Measurements from ENCODE around the gene ZNF791. TPM values are rescaled to one million over a fixed set of nuclear protein-coding genes. Genes with fewer than 3 reads are reported as not detected.
A peak's percentile ranks its signal among the peaks of the same experiment; 100 is the strongest.
"Not testable (repeated sequence)": the region's sequence is repeated elsewhere in the genome, so short reads cannot be mapped to it uniquely, and the experiment has no call there.

ZNF791 gene
- total RNA-seq, result 23.5 and 29.0 TPM in 2 replicates

DNA sequence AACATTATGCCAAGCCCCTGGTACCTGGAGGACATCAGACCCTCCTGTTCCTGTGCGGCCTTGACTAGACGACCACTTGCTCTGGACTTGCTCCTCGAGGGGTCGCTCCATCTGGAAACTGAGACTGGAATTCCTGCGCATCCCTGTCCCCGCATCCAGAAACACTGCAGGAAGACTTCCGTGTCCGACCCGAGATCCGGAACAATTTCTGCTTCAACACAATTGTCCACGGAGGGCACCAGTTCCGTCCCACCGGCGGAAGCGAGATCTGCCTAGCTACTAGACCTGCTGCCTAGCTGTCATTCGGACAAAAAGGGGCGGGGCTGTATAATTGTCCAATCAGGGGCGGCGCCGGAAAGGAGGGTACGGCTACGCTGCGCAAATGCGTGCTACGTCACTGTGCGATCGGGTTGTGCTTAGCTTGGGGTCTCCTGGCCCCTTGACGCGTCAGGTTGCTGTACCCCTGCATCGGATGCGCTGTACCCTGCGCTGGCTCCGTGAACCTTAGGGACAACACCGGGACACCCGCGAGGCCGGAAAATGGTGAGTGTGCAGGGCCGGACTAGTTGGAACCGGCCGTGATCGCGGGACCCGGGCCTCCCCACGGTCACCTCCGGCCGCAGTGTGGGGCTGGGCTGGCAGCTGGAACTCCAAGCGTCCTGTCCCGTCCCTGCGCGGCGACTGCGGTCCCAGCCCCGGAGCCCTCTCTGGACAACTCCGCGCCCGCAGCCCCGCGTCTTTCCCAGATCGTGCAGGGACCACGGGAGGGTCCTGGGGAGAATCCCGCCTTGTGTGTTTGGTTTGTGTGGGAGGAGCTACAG lies at the start of gene ZNF791, which contains the start of gene ZNF490:
Gene ZNF791, plus strand, starts transcription at position 381 of the 821 bp plus-strand sequence. Its CDS starts 160 bp downstream, at position 541.
Gene ZNF490, minus strand, starts transcription at position 274 of the 821 bp plus-strand sequence. Its CDS starts 133 bp downstream, at position 141.
- no peaks in the 10 kb centered on the region for H3K9me3 Mint-ChIP-seq
- no peaks in the 10 kb centered on the region for H3K27me3 Mint-ChIP-seq (ENCODE audit: insufficient read depth)
- intact Hi-C loops (cut with micrococcal nuclease), result loop anchor here (1.0 to 5.0 kb wide), 8 partner anchors 30 to 622 kb away; partner anchors contain the start of genes DHPS, TNPO2, ZNF563 and ZNF564
- peak within 1 kb of the TSS; percentile 100 for H3K4me3 Mint-ChIP-seq
- DNase-seq (ENCODE audit: low spot score), result peak; percentile 96
- H3K27ac Mint-ChIP-seq, result peak within 1 kb of the TSS; percentile 99
- peaks cover 19% of the 10 kb centered on the region for H3K36me3 Mint-ChIP-seq (ENCODE audit: low read depth)
- H3K4me1 Mint-ChIP-seq (ENCODE audit: low read depth), result peaks cover 22% of the 10 kb centered on the region

DNA sequence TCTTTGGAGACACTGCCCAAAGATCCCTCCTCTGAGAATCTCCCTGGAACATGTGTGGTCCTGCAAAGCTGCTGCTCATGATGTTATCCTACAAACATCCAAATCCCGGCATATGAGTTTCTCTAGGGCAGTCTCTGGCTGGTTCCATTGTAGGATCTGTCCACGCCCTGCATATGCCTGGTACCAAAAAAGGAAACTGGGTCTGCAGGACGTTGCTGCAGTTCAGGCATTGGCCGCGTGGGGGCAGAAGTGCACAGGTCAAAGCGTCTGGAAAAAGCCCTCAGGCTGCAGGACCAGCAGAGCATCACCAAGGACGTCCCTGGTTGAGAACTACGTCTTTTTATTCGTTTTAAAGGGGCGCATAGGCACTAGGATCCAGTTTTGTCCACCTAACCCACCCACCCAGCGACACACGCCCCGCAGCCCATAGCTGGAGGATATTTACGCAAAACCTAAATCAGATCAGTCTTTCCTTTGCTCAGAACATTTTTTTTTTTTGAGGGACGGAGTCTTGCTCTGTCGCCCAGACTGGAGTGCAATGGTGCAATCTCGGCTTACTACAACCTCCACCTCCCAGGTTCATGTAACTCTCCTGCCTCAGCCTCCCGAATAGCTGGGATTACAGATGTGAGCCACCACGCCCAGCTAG lies 46.6 kb upstream of the ZNF791 start:
- H3K4me3 Mint-ChIP-seq, result no peak overlapping the region
- no peak overlapping the region for H3K27ac Mint-ChIP-seq

GRCh38 chr19:12566380-12566779 lies 44.3 kb upstream of the ZNF791 start:
- H3K9me3 Mint-ChIP-seq; H3K27me3 Mint-ChIP-seq (ENCODE audit: insufficient read depth); H3K36me3 Mint-ChIP-seq (ENCODE audit: low read depth); DNase-seq (ENCODE audit: low spot score); H3K4me3 Mint-ChIP-seq; intact Hi-C loops (cut with micrococcal nuclease); H3K4me1 Mint-ChIP-seq (ENCODE audit: low read depth); H3K27ac Mint-ChIP-seq: not testable (repeated sequence)

More for the DNA sequence above, 46.6 kb upstream of the ZNF791 start:
- intact Hi-C loops (cut with micrococcal nuclease), result loop anchor here (1.0 kb wide), 7 partner anchors 39 to 283 kb away; partner anchors contain the start of genes MAN2B1, WDR83, ZNF490 and ZNF791
- Mint-ChIP-seq H3K27me3 (ENCODE audit: insufficient read depth) (no peaks in the 10 kb centered on the region), H3K36me3 (ENCODE audit: low read depth) (no peaks in the 10 kb centered on the region), H3K4me1 (ENCODE audit: low read depth) (peaks cover 8% of the 10 kb centered on the region), H3K9me3 (no peaks in the 10 kb centered on the region)
- peak; percentile 86 for DNase-seq (ENCODE audit: low spot score)

DNA sequence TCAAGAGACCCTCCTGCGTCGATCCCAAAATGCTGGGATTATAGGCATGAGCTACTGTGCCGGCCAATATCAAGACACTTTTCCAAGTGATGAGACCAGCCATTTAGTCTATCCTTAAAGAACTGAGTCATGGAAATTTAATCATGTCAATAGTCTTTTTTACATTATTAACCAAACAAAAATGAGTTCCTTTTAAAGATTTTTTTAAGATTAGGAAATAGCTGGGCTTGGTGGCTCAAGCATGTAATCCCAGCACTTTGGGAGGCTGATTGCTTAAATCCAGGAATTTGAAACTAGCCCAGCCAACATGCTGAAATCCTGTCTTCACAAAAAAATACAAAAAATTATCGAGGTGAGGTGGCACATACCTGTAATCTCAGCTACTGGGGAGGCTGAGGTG lies 42.8 kb upstream of the ZNF791 start:
- H3K27me3 Mint-ChIP-seq (ENCODE audit: insufficient read depth), result no peaks in the 10 kb centered on the region
- no peaks in the 10 kb centered on the region for H3K9me3 Mint-ChIP-seq
- no peak overlapping the region for H3K4me3 Mint-ChIP-seq
- H3K27ac Mint-ChIP-seq, result no peak overlapping the region
- H3K4me1 Mint-ChIP-seq (ENCODE audit: low read depth), result peaks cover 8% of the 10 kb centered on the region
- DNase-seq (ENCODE audit: low spot score), result no peak
- no peaks in the 10 kb centered on the region for H3K36me3 Mint-ChIP-seq (ENCODE audit: low read depth)
- intact Hi-C loops (cut with micrococcal nuclease), result no loop called here

DNA sequence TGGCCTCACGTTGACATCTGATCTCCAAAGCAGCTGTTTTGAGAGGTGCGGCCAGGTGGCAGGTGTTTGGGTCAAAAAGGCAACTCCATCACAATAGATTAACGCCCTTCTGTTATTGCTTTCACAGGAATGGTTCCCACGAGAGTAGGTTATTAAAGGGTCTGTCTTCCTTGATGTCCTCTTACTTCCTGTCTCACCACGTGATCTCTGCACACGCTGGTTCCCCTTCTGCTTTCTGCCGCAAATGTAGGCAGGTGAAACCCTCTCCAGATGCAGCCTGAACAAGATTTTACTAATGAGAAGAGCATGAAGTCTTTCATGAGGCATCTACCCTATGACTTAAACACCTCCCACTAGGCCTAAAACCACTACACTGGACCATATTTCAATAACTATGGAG lies 36.7 kb upstream of the ZNF791 start:
- DNase-seq (ENCODE audit: low spot score), result no peak
- no peaks in the 10 kb centered on the region for H3K4me1 Mint-ChIP-seq (ENCODE audit: low read depth)
- peaks cover 19% of the 10 kb centered on the region for H3K9me3 Mint-ChIP-seq
- peaks cover 20% of the 10 kb centered on the region for H3K36me3 Mint-ChIP-seq (ENCODE audit: low read depth)
- H3K27me3 Mint-ChIP-seq (ENCODE audit: insufficient read depth), result no peaks in the 10 kb centered on the region
- no peak overlapping the region for H3K4me3 Mint-ChIP-seq
- intact Hi-C loops (cut with micrococcal nuclease), result no loop called here
- no peak overlapping the region for H3K27ac Mint-ChIP-seq

DNA sequence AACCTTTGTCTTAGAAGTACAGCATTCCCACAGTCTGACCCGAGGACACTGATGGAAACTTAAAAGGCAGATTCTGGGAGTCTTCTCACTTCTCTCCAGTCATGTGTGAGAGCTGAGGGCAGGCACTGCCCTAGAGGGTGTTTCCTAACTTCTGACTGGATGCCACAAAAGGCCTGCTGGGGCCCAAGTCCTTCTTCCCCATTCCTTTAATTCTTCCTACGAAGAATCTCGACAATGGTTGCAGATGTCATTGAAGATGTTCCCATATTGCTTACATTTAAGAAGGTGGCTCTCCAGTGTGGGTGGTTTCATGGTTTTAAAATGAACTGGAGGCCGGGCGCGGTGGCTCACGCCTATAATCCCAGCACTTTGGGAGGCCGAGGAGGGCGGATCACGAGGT lies 32.1 kb upstream of the ZNF791 start:
- Mint-ChIP-seq H3K27ac (no peak overlapping the region), H3K36me3 (ENCODE audit: low read depth) (peaks cover 54% of the 10 kb centered on the region), H3K27me3 (ENCODE audit: insufficient read depth) (no peaks in the 10 kb centered on the region), H3K4me3 (no peak overlapping the region), H3K9me3 (peaks cover 46% of the 10 kb centered on the region), H3K4me1 (ENCODE audit: low read depth) (no peaks in the 10 kb centered on the region)
- intact Hi-C loops (cut with micrococcal nuclease), result no loop called here
- DNase-seq (ENCODE audit: low spot score), result no peak

DNA sequence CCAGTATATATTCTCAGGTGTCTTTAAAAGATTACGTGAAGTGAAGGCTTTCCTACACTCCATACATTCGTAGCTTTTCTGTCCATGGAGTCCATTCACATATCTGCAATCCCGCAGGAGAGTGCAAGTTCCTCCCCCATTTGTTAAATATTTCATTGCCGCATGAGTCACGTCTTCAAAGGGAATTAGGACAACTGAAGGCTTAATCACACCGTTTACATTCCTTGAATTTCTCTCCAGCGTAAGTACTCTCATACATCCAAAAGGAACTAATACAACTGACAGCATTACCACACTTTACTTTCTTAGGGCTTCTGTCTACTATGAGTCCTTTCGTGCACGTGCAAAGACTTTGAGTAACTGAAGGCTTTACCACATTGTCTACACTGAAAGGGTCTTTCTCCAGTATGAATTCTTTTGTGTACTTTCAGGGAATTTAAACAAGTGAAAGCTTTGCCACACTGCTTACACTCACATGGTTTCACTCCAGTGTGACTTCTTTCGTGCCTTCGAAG lies 30.5 kb upstream of the ZNF791 start:
- H3K9me3 Mint-ChIP-seq, result peaks cover 58% of the 10 kb centered on the region
- DNase-seq (ENCODE audit: low spot score), result no peak
- no peaks in the 10 kb centered on the region for H3K4me1 Mint-ChIP-seq (ENCODE audit: low read depth)
- H3K36me3 Mint-ChIP-seq (ENCODE audit: low read depth), result peaks cover 57% of the 10 kb centered on the region
- intact Hi-C loops (cut with micrococcal nuclease), result no loop called here
- H3K27me3 Mint-ChIP-seq (ENCODE audit: insufficient read depth), result no peaks in the 10 kb centered on the region
- H3K27ac Mint-ChIP-seq, result no peak overlapping the region
- no peak overlapping the region for H3K4me3 Mint-ChIP-seq

GRCh38 chr19:12581100-12581499 lies 29.6 kb upstream of the ZNF791 start:
- Mint-ChIP-seq H3K36me3 (ENCODE audit: low read depth) (peaks cover 56% of the 10 kb centered on the region), H3K27ac (no peak overlapping the region), H3K4me1 (ENCODE audit: low read depth) (no peaks in the 10 kb centered on the region), H3K27me3 (ENCODE audit: insufficient read depth) (no peaks in the 10 kb centered on the region), H3K9me3 (peaks cover 60% of the 10 kb centered on the region), H3K4me3 (no peak overlapping the region)
- intact Hi-C loops (cut with micrococcal nuclease), result no loop called here
- no peak for DNase-seq (ENCODE audit: low spot score)

- Mint-ChIP-seq H3K27ac (no peak overlapping the region), H3K27me3 (ENCODE audit: insufficient read depth) (no peaks in the 10 kb centered on the region)
Measured at GRCh38 chr19:12596485-12596884, 14.2 kb upstream of the ZNF791 start.

DNA sequence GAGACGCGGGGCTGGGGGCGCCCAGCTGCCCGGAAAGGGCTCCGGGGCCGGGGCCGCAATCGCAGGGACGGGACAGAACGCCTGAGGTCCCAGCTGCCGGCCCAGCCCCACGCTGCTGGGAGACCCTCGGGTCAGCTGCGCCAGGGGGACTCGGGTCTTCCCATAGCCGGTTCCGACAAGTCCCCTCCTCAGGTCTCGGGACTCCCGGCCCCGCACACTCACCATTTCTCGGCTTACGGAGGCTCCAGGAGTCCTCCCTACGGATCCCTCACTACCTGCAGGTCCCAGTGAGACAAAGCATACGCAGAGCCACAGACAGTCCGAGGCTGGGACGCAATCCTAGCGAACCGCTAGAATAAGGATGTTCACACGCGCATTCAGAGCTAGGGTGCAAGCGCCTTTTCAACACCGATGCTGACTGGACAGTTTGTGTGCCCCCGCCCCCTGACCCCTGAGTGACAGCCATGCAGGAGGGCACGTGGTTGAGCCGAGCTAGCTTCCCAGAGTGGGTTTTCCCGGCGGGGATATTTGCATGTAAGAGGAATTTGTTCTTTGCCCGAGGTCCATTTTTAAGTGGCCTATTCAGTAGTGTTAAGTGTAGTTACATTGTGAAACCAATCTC lies 13.7 kb upstream of the ZNF791 start:
- H3K4me3 Mint-ChIP-seq, result no peak overlapping the region
- intact Hi-C loops (cut with micrococcal nuclease), result no loop called here
- no peak overlapping the region for H3K27ac Mint-ChIP-seq
- H3K27me3 Mint-ChIP-seq (ENCODE audit: insufficient read depth), result no peaks in the 10 kb centered on the region
- H3K4me1 Mint-ChIP-seq (ENCODE audit: low read depth), result no peaks in the 10 kb centered on the region
- peaks cover 21% of the 10 kb centered on the region for H3K36me3 Mint-ChIP-seq (ENCODE audit: low read depth)
- no peak for DNase-seq (ENCODE audit: low spot score)
- no peaks in the 10 kb centered on the region for H3K9me3 Mint-ChIP-seq

More at GRCh38 chr19:12596485-12596884, 14.2 kb upstream of the ZNF791 start:
- H3K4me1 Mint-ChIP-seq (ENCODE audit: low read depth), result no peaks in the 10 kb centered on the region
- intact Hi-C loops (cut with micrococcal nuclease), result no loop called here
- peaks cover 20% of the 10 kb centered on the region for H3K36me3 Mint-ChIP-seq (ENCODE audit: low read depth)
- DNase-seq (ENCODE audit: low spot score), result no peak
- no peaks in the 10 kb centered on the region for H3K9me3 Mint-ChIP-seq
- no peak overlapping the region for H3K4me3 Mint-ChIP-seq

DNA sequence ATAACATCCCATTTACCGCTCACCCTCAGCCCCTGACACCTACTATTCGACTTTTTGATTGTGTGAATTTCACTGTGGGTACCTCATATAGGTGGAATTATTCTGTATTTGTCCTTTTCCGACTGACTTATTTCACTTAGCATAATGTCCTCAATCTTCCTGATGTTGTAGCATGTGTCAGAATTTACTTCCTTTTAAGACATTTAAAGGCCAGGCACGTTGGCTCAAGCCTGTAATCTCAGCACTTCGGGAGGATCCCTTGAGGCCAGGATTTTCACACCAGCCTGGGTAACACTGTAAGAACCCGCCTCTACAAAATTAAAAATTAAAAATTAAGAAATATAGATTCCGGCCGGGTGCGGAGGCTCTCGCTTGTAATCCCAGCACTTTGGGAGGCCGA lies 13.1 kb upstream of the ZNF791 start:
- no peak for DNase-seq (ENCODE audit: low spot score)
- Mint-ChIP-seq H3K27ac (no peak overlapping the region), H3K9me3 (no peaks in the 10 kb centered on the region), H3K36me3 (ENCODE audit: low read depth) (peaks cover 21% of the 10 kb centered on the region), H3K4me1 (ENCODE audit: low read depth) (no peaks in the 10 kb centered on the region), H3K27me3 (ENCODE audit: insufficient read depth) (no peaks in the 10 kb centered on the region), H3K4me3 (no peak overlapping the region)
- intact Hi-C loops (cut with micrococcal nuclease), result no loop called here

DNA sequence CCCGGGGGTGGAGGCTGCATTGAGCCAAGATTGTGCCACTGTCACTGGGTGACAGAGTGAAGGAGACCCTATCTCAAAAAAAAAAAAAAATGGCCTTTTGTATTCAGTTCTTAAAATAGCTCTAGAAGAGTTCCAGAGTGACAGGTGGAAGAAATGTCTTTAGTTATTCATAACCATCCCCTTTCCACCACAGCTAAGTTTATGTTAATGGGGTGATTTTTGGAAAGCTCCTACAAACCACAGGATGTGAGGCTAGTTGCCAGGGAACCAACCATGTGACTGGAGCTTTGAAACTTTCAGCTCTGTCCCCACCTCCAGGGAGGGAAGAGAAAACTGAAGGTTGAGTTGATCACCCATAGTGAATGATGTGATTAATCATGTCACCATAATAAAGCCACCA lies 7.0 kb upstream of the ZNF791 start:
- Mint-ChIP-seq H3K36me3 (ENCODE audit: low read depth) (peaks cover 22% of the 10 kb centered on the region), H3K9me3 (no peaks in the 10 kb centered on the region), H3K27ac (peak overlapping the region; percentile 67), H3K27me3 (ENCODE audit: insufficient read depth) (no peaks in the 10 kb centered on the region), H3K4me3 (no peak overlapping the region), H3K4me1 (ENCODE audit: low read depth) (peaks cover 11% of the 10 kb centered on the region)
- peak; percentile 64 for DNase-seq (ENCODE audit: low spot score)
- intact Hi-C loops (cut with micrococcal nuclease), result loop anchor here (1.0 to 2.0 kb wide), 4 partner anchors 10 to 131 kb away; partner anchors contain the start of genes MAN2B1, TRIR and WDR83
